ENCODE data around the gene AFF3.

GRCh38 chr2:99878581-99879350, 263.6 kb downstream of the AFF3 start:
- no peak for TF ChIP-seq POLR2AphosphoS5 (IDR thresholded peaks at IDR 0.05)
- TF ChIP-seq, protein P1, sequence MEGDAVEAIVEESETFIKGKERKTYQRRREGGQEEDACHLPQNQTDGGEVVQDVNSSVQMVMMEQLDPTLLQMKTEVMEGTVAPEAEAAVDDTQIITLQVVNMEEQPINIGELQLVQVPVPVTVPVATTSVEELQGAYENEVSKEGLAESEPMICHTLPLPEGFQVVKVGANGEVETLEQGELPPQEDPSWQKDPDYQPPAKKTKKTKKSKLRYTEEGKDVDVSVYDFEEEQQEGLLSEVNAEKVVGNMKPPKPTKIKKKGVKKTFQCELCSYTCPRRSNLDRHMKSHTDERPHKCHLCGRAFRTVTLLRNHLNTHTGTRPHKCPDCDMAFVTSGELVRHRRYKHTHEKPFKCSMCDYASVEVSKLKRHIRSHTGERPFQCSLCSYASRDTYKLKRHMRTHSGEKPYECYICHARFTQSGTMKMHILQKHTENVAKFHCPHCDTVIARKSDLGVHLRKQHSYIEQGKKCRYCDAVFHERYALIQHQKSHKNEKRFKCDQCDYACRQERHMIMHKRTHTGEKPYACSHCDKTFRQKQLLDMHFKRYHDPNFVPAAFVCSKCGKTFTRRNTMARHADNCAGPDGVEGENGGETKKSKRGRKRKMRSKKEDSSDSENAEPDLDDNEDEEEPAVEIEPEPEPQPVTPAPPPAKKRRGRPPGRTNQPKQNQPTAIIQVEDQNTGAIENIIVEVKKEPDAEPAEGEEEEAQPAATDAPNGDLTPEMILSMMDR (IDR thresholded peaks at IDR 0.05 in 8 of 11, conservative IDR thresholded peaks at IDR 0.05 in 3 of 11) = no peak
- no peak for TF ChIP-seq POLR2A (IDR thresholded peaks at IDR 0.05)

Measured in spleen (tissue), 7 donors.